NK-92 (cell line): ENCODE data around the gene ITM2B.
"Not testable (repeated sequence)": the region's sequence is repeated elsewhere in the genome, so short reads cannot be mapped to it uniquely, and the experiment has no call there.

Source experiments
- DNase-seq: peaks from one replicate; lab custom pipeline; 2025; ENCODE audit not compliant: unreplicated experiment; lab: John Stamatoyannopoulos, UW

Gene ITM2B

GRCh38 chr13:48222358-48223301, 10.4 kb upstream of the ITM2B start:
- no peak for DNase-seq

- no peak for DNase-seq
These were observed 8.3 kb upstream of the ITM2B start for GRCh38 chr13:48224701-48225100.

- no peak for DNase-seq
These were observed 2.5 kb upstream of the ITM2B start for GRCh38 chr13:48230541-48230940.

- DNase-seq = no peak
These were observed 1.9 kb upstream of the ITM2B start for GRCh38 chr13:48231080-48231479.

- DNase-seq = no peak
These were observed 1.1 kb upstream of the ITM2B start for GRCh38 chr13:48231933-48232332.

GRCh38 chr13:48232420-48233045, 473 bp upstream of the ITM2B start:
- DNase-seq = no peak

GRCh38 chr13:48233889-48234488, 983 bp downstream of the ITM2B start:
- DNase-seq = no peak

- no peak for DNase-seq
These were observed 1.7 kb downstream of the ITM2B start for GRCh38 chr13:48234566-48235340.

- DNase-seq = no peak
These were observed 2.5 kb downstream of the ITM2B start for GRCh38 chr13:48235341-48236135.

GRCh38 chr13:48236528-48237353, 3.7 kb downstream of the ITM2B start:
- no peak for DNase-seq

GRCh38 chr13:48239369-48239768, 6.4 kb downstream of the ITM2B start:
- DNase-seq = not testable (repeated sequence)

- DNase-seq = no peak
These were observed 8.6 kb downstream of the ITM2B start for GRCh38 chr13:48241651-48242050.

- DNase-seq = no peak
These were observed 9.7 kb downstream of the ITM2B start for GRCh38 chr13:48242677-48243076.

- DNase-seq = no peak
These were observed 11.2 kb downstream of the ITM2B start for GRCh38 chr13:48244159-48244558.

GRCh38 chr13:48246102-48246501, 13.1 kb downstream of the ITM2B start:
- no peak for DNase-seq

GRCh38 chr13:48249018-48249417, 16.0 kb downstream of the ITM2B start:
- DNase-seq = no peak

- DNase-seq = no peak
These were observed 18.6 kb downstream of the ITM2B start for GRCh38 chr13:48251611-48252081.

GRCh38 chr13:48252176-48252575, 19.2 kb downstream of the ITM2B start:
- no peak for DNase-seq

- DNase-seq = no peak
These were observed 20.8 kb downstream of the ITM2B start for GRCh38 chr13:48253849-48254248.
